Mononuclear cell (primary cell): ENCODE measurements around the gene CFTR. TPM values are rescaled to one million over a fixed set of nuclear protein-coding genes. Genes with fewer than 3 reads are reported as not detected.

Experiments
- H3K27me3 ChIP-seq: 2 replicates; pipeline ENCODE4 v1.6.0; 2011; ENCODE audit warnings: low read length, control low read depth; ENCODE audit not compliant: insufficient read depth
- H3K4me1 ChIP-seq: 2 replicates; pipeline ENCODE4 v1.5.1; 2011; ENCODE audit warnings: mild to moderate bottlenecking, low read length, control low read depth; ENCODE audit not compliant: insufficient read depth
- H3K4me3 ChIP-seq: 2 replicates; pipeline ENCODE4 v1.5.1; 2011; ENCODE audit warnings: mild to moderate bottlenecking, low read length, moderate library complexity
- H3K9me3 ChIP-seq: 2 replicates; pipeline ENCODE4 v1.5.1; 2011; ENCODE audit warnings: low read depth, mild to moderate bottlenecking, control low read depth, low read length
- total RNA-seq: library from RNA; depleted of rRNA; stranded (reverse); fragments of >200 nt; gene quantifications from one replicate; pipeline ENCODE4 v1.2.3, GENCODE V29; 2012

The CFTR gene
- total RNA-seq, 1 donor: not detected

DNA sequence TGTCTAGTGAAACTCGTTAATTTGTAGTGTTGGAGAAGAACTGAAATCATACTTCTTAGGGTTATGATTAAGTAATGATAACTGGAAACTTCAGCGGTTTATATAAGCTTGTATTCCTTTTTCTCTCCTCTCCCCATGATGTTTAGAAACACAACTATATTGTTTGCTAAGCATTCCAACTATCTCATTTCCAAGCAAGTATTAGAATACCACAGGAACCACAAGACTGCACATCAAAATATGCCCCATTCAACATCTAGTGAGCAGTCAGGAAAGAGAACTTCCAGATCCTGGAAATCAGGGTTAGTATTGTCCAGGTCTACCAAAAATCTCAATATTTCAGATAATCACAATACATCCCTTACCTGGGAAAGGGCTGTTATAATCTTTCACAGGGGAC, 187.6 kb downstream of the CFTR start:
- no peaks in the 10 kb centered on the region for H3K27me3 ChIP-seq
- no peak overlapping the region for H3K4me3 ChIP-seq
- H3K4me1 ChIP-seq: no peaks in the 10 kb centered on the region
- no peaks in the 10 kb centered on the region for H3K9me3 ChIP-seq

DNA sequence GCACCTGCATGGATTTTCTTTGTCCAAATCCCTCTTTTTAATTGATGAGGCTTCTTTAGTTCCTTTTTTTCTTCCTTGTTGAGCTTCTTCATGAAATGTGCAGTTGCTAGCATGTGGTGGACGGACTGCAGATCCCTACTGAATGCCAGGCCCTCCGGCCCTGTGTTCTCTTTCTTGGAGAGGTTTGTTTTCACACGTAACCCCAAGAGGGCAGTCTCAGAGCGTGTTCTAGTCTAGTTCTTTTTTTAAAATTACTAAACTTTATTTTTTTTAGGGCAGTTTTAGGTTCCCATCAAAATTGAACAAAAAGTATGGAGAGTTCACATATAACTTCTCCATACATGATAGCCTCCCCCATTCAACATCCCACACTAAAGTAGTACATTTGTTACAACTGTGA, 190.0 kb downstream of the CFTR start:
- Histone ChIP-seq H3K4me3 (no peak overlapping the region), H3K9me3 (no peaks in the 10 kb centered on the region), H3K4me1 (no peaks in the 10 kb centered on the region), H3K27me3 (no peaks in the 10 kb centered on the region)

DNA sequence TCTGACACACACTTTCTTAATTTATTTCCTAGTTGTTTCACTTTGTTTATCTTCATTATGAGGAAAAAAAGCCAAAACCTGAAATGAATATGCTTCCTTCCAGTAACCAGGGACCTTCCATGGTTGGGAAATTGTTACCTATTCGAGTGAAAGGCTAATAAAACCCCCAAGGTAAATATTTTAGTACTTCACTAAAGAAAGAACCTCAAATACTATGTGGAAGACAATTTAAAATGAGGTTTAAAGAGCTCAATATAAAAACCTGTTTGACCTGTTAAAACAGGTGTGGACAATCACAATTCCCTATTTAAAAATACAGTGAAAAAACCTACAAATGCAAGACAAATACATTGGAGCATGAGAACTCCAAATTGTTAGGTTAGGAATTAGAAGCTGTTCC, 192.6 kb downstream of the CFTR start:
- Histone ChIP-seq H3K4me3 (no peak overlapping the region), H3K27me3 (no peaks in the 10 kb centered on the region), H3K4me1 (no peaks in the 10 kb centered on the region), H3K9me3 (no peaks in the 10 kb centered on the region)

DNA sequence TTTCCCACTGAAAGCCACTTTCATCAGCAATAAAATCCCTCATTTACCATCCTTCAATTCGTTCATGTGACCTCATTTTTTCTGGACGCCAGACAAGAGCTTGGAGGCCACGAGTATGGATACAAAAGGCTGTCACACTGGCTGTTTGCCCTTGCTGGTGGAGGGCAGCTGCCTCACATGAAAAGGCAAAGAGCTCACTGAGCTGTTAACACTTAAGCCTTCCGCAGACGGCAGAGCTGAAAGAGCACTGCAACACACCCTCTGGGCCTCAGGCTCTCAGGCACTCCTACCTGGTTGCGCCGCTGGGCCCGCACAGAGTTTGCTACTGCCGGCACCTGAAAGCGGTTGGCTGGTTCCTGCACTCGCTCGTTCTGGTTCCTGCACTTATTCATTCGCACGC, 193.5 kb downstream of the CFTR start:
- Histone ChIP-seq H3K4me1 (no peaks in the 10 kb centered on the region), H3K9me3 (no peaks in the 10 kb centered on the region), H3K27me3 (no peaks in the 10 kb centered on the region), H3K4me3 (no peak overlapping the region)

DNA sequence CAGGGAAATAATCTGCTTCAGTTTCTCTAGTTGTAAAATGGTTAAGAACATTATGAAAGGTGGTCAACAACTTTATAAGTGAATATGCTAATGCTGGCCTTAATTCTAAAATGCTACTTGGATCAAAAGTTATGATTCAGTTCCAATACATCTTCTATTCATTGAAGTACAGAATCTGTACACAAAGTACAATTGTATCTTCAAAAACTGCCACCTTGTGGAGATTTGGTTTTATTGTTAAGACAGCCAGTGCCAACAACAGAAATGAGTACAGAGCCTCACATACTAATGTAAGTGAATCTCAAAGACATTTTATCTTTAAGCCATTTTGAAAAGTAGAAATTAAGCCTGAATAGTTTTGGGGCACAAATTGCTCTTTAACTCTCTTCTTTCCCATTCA, 194.0 kb downstream of the CFTR start:
- H3K4me3 ChIP-seq: no peak overlapping the region

DNA sequence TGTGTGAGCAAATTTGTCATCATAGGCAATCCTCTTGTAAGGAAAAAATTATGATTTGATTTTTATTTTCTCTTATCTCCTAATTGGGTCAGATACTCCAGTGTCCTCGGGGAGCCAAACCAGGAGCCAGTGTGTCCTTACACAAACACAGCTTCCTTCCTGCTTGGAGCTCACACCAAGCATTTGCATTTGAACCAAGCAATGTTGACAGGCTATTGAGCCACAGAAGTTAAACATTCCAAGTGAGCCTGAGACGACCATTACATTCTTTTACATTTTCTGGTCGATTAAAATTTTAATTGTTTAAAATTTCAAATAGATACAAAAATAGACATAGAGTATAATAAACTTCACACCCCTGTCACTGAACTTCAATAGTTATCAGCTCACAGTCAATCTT, 194.8 kb downstream of the CFTR start:
- Histone ChIP-seq H3K9me3 (no peaks in the 10 kb centered on the region), H3K4me1 (no peaks in the 10 kb centered on the region)

More for the DNA sequence above, 194.0 kb downstream of the CFTR start:
- Histone ChIP-seq H3K4me1 (no peaks in the 10 kb centered on the region), H3K9me3 (no peaks in the 10 kb centered on the region), H3K27me3 (no peaks in the 10 kb centered on the region)

DNA sequence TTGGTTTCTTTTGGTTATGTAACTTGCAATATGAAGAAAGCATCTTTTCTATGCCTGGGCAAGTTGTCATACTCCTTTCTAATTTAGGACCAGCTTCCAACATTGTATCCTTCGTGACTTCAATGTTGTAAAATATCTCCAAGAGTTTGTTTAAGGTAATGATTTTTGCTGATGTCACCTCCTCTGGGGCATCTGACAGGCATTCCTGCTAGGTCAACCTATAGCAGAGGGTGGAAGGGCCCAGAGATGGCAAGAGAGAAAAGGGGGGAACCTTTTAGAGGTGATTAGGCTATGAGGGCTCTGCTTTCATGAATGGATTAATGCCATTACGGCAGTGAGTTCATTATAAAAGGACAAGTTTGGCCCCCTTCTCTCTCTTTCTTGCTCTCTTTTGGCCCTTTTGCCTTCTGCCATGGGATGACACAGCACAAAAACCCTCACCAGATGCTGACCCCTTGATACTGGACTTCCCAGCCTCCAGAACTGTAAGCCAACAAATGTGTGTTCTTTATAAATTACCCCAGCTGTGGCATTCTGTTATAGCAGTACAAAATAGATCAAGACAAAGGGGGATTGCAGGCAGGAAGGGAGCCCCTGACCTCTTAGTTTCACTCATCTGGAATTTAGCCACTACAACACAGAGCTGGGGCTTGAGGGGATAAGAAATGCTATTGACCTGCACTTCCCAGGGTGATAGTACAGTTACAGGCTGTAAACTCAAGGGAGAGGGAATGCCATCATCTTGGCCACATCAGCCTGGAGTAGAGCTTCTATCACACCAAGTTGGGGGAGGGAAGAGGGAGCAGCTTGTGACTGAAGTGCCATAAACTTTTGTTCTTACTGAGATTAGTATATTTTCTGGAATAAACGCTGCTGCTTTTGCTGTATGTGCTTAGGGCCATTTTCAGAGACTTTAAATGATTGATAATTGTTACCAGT, 195.9 kb downstream of the CFTR start:
- Histone ChIP-seq H3K9me3 (no peaks in the 10 kb centered on the region), H3K4me3 (no peak overlapping the region), H3K4me1 (no peaks in the 10 kb centered on the region), H3K27me3 (no peaks in the 10 kb centered on the region)

More for the DNA sequence above, 194.8 kb downstream of the CFTR start:
- H3K4me3 ChIP-seq: no peak overlapping the region
- H3K27me3 ChIP-seq: no peaks in the 10 kb centered on the region

DNA sequence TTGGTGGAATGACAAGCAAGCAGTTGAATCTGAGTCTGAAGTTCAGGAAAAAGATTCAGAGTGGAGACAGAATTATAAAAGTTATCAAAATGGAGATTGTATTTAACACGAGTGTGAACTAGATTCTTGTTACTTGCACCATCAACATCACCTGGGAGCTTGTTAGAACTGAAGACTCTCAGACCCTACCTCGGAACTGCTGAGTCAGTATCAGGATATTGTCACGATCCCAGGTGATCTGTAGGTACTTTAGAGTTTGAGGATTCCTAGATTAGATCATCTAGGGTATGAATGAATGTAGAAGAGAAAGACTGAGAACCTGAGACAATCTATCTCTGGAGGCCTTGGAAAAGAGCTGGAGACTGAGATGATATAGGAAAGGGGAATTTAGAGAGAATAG, 199.3 kb downstream of the CFTR start:
- no peaks in the 10 kb centered on the region for H3K4me1 ChIP-seq
- H3K27me3 ChIP-seq: no peaks in the 10 kb centered on the region
- H3K4me3 ChIP-seq: no peak overlapping the region
- H3K9me3 ChIP-seq: no peaks in the 10 kb centered on the region

DNA sequence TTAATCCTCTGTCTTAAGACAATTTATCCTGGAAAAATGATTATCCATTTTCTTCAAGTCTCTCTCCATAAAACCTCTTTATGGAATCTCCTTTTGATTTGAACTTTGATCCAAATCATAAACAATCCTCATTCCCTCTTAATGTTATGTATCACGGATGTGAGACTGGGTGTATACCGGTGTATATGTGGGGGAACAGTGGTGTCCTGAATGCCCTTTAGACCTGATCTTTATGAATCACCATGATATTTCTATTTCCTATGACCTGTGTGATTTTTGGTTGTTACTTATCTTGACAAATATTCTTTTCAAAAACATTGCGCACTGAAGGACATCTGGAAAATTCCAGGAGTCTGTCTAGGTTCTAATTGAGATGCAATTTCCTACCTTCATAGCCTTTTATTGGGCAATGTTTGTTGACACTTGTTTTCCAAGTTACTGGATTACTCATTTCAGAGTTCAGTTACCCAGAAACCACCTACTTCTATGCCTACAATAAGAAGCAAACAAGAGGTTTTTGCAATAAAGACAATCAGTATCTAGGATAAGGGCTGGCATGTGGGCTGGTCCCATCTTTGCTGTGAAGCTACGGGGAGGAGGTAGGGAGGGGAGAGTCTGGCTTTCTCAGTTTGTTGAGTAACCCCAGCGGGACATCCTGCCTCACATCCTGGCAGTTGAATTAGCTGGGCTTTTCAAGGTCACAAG, 203.0 kb downstream of the CFTR start:
- Histone ChIP-seq H3K27me3 (no peaks in the 10 kb centered on the region), H3K9me3 (no peaks in the 10 kb centered on the region), H3K4me3 (no peak overlapping the region), H3K4me1 (no peaks in the 10 kb centered on the region)

DNA sequence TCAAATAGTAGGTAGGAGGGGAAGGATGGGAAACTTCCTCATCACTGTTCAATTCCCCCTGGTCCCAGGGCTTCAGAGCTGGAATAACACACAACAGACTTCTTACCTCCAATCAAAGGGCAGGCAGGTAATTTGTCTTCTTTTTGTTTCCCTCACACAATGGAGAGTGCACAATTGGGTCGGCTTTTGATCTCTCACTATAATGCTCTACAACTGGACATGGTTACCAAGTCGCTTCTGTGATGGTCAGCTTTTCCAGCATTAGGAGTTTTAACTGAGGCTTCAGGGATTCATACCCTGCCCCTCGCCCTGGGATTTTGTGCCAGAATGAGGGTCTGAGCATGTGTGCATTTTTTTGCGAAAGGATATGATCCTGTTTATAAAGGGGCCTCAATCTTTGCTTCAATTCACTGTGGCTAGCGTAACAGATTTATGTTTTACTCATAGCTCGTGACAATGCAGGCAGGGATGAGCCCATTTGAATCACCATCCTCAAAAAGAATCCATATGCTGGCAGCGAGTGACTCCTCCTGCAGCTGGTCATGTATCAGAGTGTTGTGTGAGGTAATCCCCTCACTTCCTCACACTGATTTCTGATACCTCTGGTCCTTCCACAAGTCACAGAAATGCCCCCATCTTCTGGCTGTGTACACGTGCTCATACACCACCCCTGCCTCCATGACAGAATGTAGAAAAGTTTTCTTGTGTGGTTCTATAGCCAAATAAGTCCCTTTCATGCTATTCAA, 203.8 kb downstream of the CFTR start:
- no peaks in the 10 kb centered on the region for H3K4me1 ChIP-seq
- no peaks in the 10 kb centered on the region for H3K9me3 ChIP-seq
- H3K27me3 ChIP-seq: no peaks in the 10 kb centered on the region
- H3K4me3 ChIP-seq: no peak overlapping the region

DNA sequence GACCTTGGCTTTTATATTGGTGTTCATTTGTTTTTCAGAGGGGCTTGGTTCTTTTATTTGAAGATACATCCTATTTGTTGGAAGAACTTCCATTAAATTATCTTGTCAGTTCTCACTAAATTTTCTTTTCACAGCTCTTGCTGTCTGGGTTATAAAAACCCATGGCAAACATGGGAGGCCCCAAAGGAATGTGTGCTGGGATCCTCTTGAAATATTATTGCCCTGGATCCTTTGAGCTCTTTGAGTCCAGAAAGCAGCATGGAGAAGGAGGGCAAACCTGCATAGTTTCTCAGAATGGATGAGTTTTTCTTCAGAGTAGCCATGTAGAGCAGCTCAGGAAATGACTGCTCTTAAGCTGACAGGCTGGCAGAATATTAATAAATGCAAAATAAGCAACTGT, 206.0 kb downstream of the CFTR start:
- Histone ChIP-seq H3K9me3 (no peaks in the 10 kb centered on the region), H3K27me3 (no peaks in the 10 kb centered on the region), H3K4me3 (no peak overlapping the region), H3K4me1 (no peaks in the 10 kb centered on the region)

DNA sequence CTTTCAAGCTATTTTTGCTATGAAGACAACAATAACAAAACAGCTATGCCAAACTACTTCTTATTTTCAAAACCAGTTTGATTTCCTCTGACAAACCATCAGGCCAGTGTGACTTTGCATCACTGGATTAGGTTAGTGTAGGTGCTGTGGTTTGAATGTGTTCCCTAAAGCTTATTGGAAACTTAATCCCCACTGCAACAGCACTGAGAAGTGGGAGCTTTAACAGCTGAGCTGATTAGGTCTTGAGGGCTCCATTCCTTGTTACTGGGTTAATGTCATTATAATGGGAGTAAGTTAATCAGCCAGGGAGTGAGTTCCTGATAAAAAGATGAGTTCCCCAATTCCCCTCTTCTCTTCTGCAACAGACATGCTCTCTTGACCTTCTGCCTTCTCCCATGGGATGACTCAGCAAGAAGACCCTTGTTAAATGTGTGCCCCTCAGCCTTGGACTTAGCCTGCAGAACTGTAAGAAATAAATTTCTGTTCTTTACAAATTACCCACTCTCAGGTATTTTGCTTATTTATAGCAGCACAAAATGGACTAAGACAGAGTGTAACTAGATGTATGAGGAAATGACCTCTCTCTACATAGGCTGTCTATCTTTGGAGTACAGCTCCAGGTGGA, 206.6 kb downstream of the CFTR start:
- Histone ChIP-seq H3K4me1 (no peaks in the 10 kb centered on the region), H3K4me3 (no peak overlapping the region), H3K9me3 (no peaks in the 10 kb centered on the region), H3K27me3 (no peaks in the 10 kb centered on the region)

DNA sequence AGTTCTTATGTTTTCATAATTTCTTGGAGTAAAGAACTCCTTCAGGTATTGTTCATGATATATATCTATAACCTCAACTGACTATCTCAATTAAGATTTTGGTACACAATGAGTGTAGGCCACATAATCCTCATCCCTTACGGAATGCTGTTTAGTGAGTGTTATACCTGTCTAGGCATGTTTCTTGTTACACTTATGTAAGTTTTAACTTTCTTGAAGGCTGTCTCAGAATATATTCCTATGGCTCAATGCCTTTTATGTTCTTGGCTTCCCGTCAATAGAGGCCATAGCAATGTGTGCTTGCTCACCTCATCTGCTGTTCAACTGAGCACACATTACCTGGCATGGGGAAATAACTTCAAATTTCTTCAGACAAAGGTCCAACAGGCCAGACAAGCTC, 208.3 kb downstream of the CFTR start:
- no peaks in the 10 kb centered on the region for H3K27me3 ChIP-seq
- H3K9me3 ChIP-seq: no peaks in the 10 kb centered on the region
- H3K4me1 ChIP-seq: no peaks in the 10 kb centered on the region
- H3K4me3 ChIP-seq: no peak overlapping the region

DNA sequence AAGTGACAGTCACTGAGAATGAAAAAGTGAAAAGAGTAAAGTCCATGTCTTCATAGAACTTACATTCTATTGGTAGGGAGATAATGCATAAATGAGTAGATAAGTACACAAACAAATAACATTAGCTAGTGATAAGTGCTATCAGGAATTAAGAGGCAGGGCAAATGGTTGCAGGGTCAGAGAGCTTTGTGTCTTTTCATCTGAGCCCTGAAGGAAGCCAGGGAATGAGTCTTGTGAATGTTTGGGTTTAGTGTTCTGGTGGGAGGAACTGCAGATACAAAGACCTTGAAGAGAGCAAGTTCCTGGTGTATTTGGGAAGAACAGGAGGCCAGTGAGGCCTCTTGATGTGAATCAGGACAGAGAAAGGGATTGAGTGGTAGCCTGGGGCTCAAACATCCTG, 209.6 kb downstream of the CFTR start:
- Histone ChIP-seq H3K4me3 (no peak overlapping the region), H3K4me1 (no peaks in the 10 kb centered on the region)

DNA sequence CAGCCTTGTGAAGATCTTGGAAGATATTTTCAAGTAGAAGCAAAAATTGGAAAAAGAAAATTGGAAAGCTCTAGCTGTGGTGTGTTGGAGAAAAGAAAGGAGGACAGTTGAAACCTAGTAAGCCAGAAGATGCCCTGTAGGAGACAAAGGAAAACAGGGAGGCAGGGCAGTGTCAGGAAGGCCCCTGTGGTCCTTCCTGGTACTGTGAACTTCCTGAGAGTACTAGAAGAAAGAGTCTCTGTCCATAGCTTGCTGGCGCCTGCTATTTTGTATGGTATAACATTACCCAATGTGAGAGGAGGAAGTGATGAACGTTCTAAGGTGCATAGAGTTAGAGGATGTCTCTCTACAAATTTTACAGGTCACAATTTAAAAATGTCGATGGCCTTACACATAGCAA, 210.3 kb downstream of the CFTR start:
- Histone ChIP-seq H3K27me3 (no peaks in the 10 kb centered on the region), H3K4me1 (no peaks in the 10 kb centered on the region), H3K4me3 (no peak overlapping the region), H3K9me3 (no peaks in the 10 kb centered on the region)

More for the DNA sequence above, 209.6 kb downstream of the CFTR start:
- Histone ChIP-seq H3K27me3 (no peaks in the 10 kb centered on the region), H3K9me3 (no peaks in the 10 kb centered on the region)
